HEK293 (cell line): ENCODE measurements around the gene RASSF1.

Experiments
- CTCF ChIA-PET: fragments of 350-600 bp; formaldehyde crosslinking; extraction: SDS; loops from one replicate; lab custom pipeline; 2021; ENCODE audit warnings: antibody characterized with exemption; lab: Yijun Ruan, JAX
- POLR2A ChIA-PET: fragments of 300-600 bp; formaldehyde crosslinking; extraction: SDS; loops from one replicate; lab custom pipeline; 2020; ENCODE audit warnings: antibody characterized with exemption, inconsistent platforms; lab: Yijun Ruan, JAX
- H3K27ac ChIP-seq: fragments of 200-500 bp; sonication (Bioruptor generic); 2 replicates; pipeline ENCODE4 v1.5.1; 2014; ENCODE audit warnings: low read depth, low read length, control low read depth, inconsistent platforms; ENCODE audit errors: extremely low read depth
- H3K36me3 ChIP-seq, 2 experiments: fragments of 200-500 bp in 1 of 2; sonication (Bioruptor generic) in 1 of 2; 1 replicate in 1 of 2; 2 replicates in 1 of 2; pipeline ENCODE4 v1.5.1; 2014 to 2017; ENCODE audit warnings: inconsistent platforms in 2 of 2, low read length in 2 of 2; ENCODE audit not compliant: control insufficient read depth in 2 of 2, insufficient read depth in 1 of 2
- H3K4me1 ChIP-seq: fragments of 200-500 bp; sonication (Bioruptor generic); 2 replicates; pipeline ENCODE4 v1.5.1; 2014; ENCODE audit warnings: mild to moderate bottlenecking, low read length, inconsistent platforms; ENCODE audit not compliant: control insufficient read depth, insufficient read depth
- H3K4me3 ChIP-seq: 2 replicates; pipeline ENCODE4 v1.5.1; 2011; ENCODE audit warnings: low read depth, mild to moderate bottlenecking, control low read depth, low read length, moderate library complexity
- H3K9me3 ChIP-seq: fragments of 200-500 bp; sonication (Bioruptor generic); 2 replicates; pipeline ENCODE4 v1.5.1; 2014; ENCODE audit warnings: low read depth, low read length, inconsistent platforms; ENCODE audit not compliant: control insufficient read depth, insufficient read depth
- BCL11B ChIP-seq: fragments of 450-650 bp; formaldehyde crosslinking; IDR thresholded peaks from 2 replicates; pipeline ENCODE4 v1.5.1; 2016; ENCODE audit warnings: low read depth, missing biosample characterization, missing genetic modification characterization
- ELK4 ChIP-seq: IDR thresholded peaks from 2 replicates; pipeline ENCODE4 v1.6.1; 2011; ENCODE audit warnings: mild to moderate bottlenecking, low read depth, low read length, borderline replicate concordance
- GFI1B ChIP-seq: fragments of 450-650 bp; formaldehyde crosslinking; IDR thresholded peaks from 2 replicates; pipeline ENCODE4 v1.5.1; 2016; ENCODE audit warnings: missing biosample characterization, missing genetic modification characterization
- IKZF3 ChIP-seq: fragments of 450-650 bp; IDR thresholded peaks from 2 replicates; pipeline ENCODE4 v1.5.0; 2018; ENCODE audit warnings: missing biosample characterization, mild to moderate bottlenecking, missing genetic modification characterization, moderate library complexity
- KLF9 ChIP-seq: fragments of 450-650 bp; formaldehyde crosslinking; IDR thresholded peaks from 2 replicates; pipeline ENCODE4 v1.5.1; 2016; ENCODE audit warnings: missing biosample characterization, missing genetic modification characterization, low read depth
- MEIS1 ChIP-seq: sonication (generic); formaldehyde crosslinking; IDR thresholded peaks from 2 replicates; pipeline ENCODE4 v1.8.1; 2022; ENCODE audit warnings: missing genetic modification reagents, mild to moderate bottlenecking, borderline replicate concordance
- MZF1 ChIP-seq: fragments of 450-650 bp; formaldehyde crosslinking; IDR thresholded peaks from 2 replicates; pipeline ENCODE4 v1.5.1; 2017; ENCODE audit warnings: missing biosample characterization, missing genetic modification characterization, borderline replicate concordance
- PATZ1 ChIP-seq: fragments of 450-650 bp; formaldehyde crosslinking; IDR thresholded peaks from 2 replicates; pipeline ENCODE4 v1.5.1; 2016; ENCODE audit warnings: missing biosample characterization, missing genetic modification characterization
- SALL2 ChIP-seq: fragments of 450-650 bp; formaldehyde crosslinking; IDR thresholded peaks from 2 replicates; pipeline ENCODE4 v1.5.0; 2017; ENCODE audit warnings: missing biosample characterization, mild to moderate bottlenecking, missing genetic modification characterization, borderline replicate concordance
- ZBTB11 ChIP-seq: fragments of 450-650 bp; formaldehyde crosslinking; conservative IDR thresholded peaks from 2 replicates; pipeline ENCODE4 v1.5.1; 2016; ENCODE audit warnings: low read depth, missing biosample characterization, missing genetic modification characterization
- ZNF16 ChIP-seq: fragments of 450-650 bp; formaldehyde crosslinking; IDR thresholded peaks from 2 replicates; pipeline ENCODE4 v1.5.1; 2016; ENCODE audit warnings: low read depth, missing biosample characterization, missing genetic modification characterization
- ZNF223 ChIP-seq: fragments of 450-650 bp; formaldehyde crosslinking; IDR thresholded peaks from 2 replicates; pipeline ENCODE4 v1.5.1; 2016; ENCODE audit warnings: missing biosample characterization, missing genetic modification characterization
- ZNF26 ChIP-seq: fragments of 450-650 bp; formaldehyde crosslinking; IDR thresholded peaks from 2 replicates; pipeline ENCODE4 v1.5.1; 2016; ENCODE audit warnings: missing biosample characterization, missing genetic modification characterization
- ZNF341 ChIP-seq: fragments of 450-650 bp; formaldehyde crosslinking; IDR thresholded peaks from 2 replicates; pipeline ENCODE4; 2016; ENCODE audit warnings: low read depth, missing biosample characterization, missing genetic modification characterization
- ZNF37A ChIP-seq: fragments of 450-650 bp; IDR thresholded peaks from 2 replicates; pipeline ENCODE4 v1.5.1; 2018; ENCODE audit warnings: missing biosample characterization, missing genetic modification characterization
- ZNF404 ChIP-seq: fragments of 450-650 bp; formaldehyde crosslinking; IDR thresholded peaks from 2 replicates; pipeline ENCODE4 v1.5.1; 2017; ENCODE audit warnings: missing biosample characterization, missing genetic modification characterization
- ZNF544 ChIP-seq: fragments of 450-650 bp; formaldehyde crosslinking; IDR thresholded peaks from 2 replicates; pipeline ENCODE4 v1.5.0; 2017; ENCODE audit warnings: missing biosample characterization, missing genetic modification characterization
- ZNF585B ChIP-seq: fragments of 450-650 bp; formaldehyde crosslinking; IDR thresholded peaks from 2 replicates; pipeline ENCODE4 v1.5.1; 2016; ENCODE audit warnings: missing biosample characterization, missing genetic modification characterization
- ZNF692 ChIP-seq: fragments of 450-650 bp; formaldehyde crosslinking; IDR thresholded peaks from 2 replicates; pipeline ENCODE4 v1.5.1; 2016; ENCODE audit warnings: missing biosample characterization, missing genetic modification characterization
- ZNF747 ChIP-seq: fragments of 450-650 bp; formaldehyde crosslinking; IDR thresholded peaks from 2 replicates; pipeline ENCODE4 v1.5.1; 2016; ENCODE audit warnings: missing biosample characterization, missing genetic modification characterization
- ZNF76 ChIP-seq: fragments of 450-650 bp; formaldehyde crosslinking; IDR thresholded peaks from 2 replicates; pipeline ENCODE4; 2016; ENCODE audit warnings: low read depth, missing biosample characterization, missing genetic modification characterization, borderline replicate concordance
- ZNF837 ChIP-seq: fragments of 450-650 bp; formaldehyde crosslinking; IDR thresholded peaks from 2 replicates; pipeline ENCODE4 v1.5.1; 2016; ENCODE audit warnings: missing biosample characterization, missing genetic modification characterization

Gene RASSF1

GRCh38 chr3:50350527-50351322 lies 10.1 kb upstream of the RASSF1 start, which contains the start of the genes CYB561D2 and NPRL2 (continued):
- TF ChIP-seq ELK4 (peak; percentile 42; the same call in 1 of the 2 replicates), SALL2 (no peak), ZBTB11 (tag by site-specific recombination) (peak; percentile 96), PATZ1 (peak; percentile 43; the same call in 1 of the 2 replicates), MZF1 (tag by site-specific recombination) (no peak), IKZF3 (tag by site-specific recombination) (no peak), KLF9 (peak; percentile 68; the same call in 1 of the 2 replicates), BCL11B (tag by site-specific recombination) (no peak)

- peak overlapping the region; percentile 40; the same call in 1 of the 2 replicates for H3K27ac ChIP-seq
- H3K36me3 ChIP-seq = peaks cover 0 to 61% of the 10 kb centered on the region in 2 experiments; a peak in 1 of 3 replicates
- ChIA-PET CTCF (interaction anchor here (0.5 to 5.3 kb wide), 6 partner anchors 89 to 265 kb away, joined by 3 to 27 read pairs (median 3); no protein-coding TSS in a partner anchor), POLR2A (interaction anchor here (0.5 to 5.3 kb wide), 10 partner anchors 11 to 266 kb away, joined by 3 to 51 read pairs (median 4); partner anchors contain the start of genes HEMK1, HYAL3, NAA80 and TUSC2)
- TF ChIP-seq ZNF692 (tag by site-specific recombination) (no peak), ZNF544 (no peak)
- H3K9me3 ChIP-seq = no peaks in the 10 kb centered on the region
- H3K4me1 ChIP-seq = peaks cover 4% of the 10 kb centered on the region; the same call in 1 of the 2 replicates
- H3K4me3 ChIP-seq = peak overlapping the region; percentile 72
These were observed 9.5 kb upstream of the RASSF1 start for GRCh38 chr3:50350213-50350526.

- Histone ChIP-seq H3K4me3 (no peak overlapping the region), H3K36me3 (peaks cover 0 to 50% of the 10 kb centered on the region in 2 experiments; a peak in 1 of 3 replicates), H3K4me1 (peaks cover 4% of the 10 kb centered on the region; the same call in 1 of the 2 replicates), H3K27ac (no peak overlapping the region), H3K9me3 (no peaks in the 10 kb centered on the region)
- ChIA-PET CTCF (interaction anchor here (0.5 to 5.3 kb wide), 14 partner anchors 11 to 737 kb away, joined by 3 to 27 read pairs (median 3); partner anchors contain the start of gene CISH), POLR2A (interaction anchor here (0.7 to 5.3 kb wide), 5 partner anchors 10 to 195 kb away, joined by 3 to 51 read pairs (median 5); partner anchors contain the start of gene TUSC2)
- TF ChIP-seq MEIS1 (CRISPR knock-in tag) = no peak
- no peak for TF ChIP-seq ZNF404 (tag by site-specific recombination)
- no peak for TF ChIP-seq ZNF37A (tag by site-specific recombination)
- TF ChIP-seq ZNF26 = no peak
- TF ChIP-seq GFI1B (tag by site-specific recombination) = no peak
- no peak for TF ChIP-seq ZNF223 (tag by site-specific recombination)
- no peak for TF ChIP-seq ZNF16 (tag by site-specific recombination)
- TF ChIP-seq ZNF585B (tag by site-specific recombination) = no peak
- TF ChIP-seq ZNF837 (tag by site-specific recombination) = no peak
- no peak for TF ChIP-seq ZNF76
- TF ChIP-seq ZNF747 (tag by site-specific recombination) = no peak
- TF ChIP-seq ZNF341 (tag by site-specific recombination) = peak; percentile 44; the same call in 1 of the 2 replicates
These were observed 6.7 kb upstream of the RASSF1 start for GRCh38 chr3:50347187-50347813.
